GM19468 (cell line): Measurements from ENCODE around the gene DUOXA2.
"Not testable (repeated sequence)": the region's sequence is repeated elsewhere in the genome, so short reads cannot be mapped to it uniquely, and the experiment has no call there.

Experiments
- ATAC-seq: cut with Tn5 transposase; IDR thresholded peaks from one replicate; pipeline ENCODE4 v1.9.1; 2021; ENCODE audit warnings: mild to moderate bottlenecking, moderate library complexity, moderate number of reproducible peaks; ENCODE audit not compliant: unreplicated experiment; ENCODE audit errors: extremely low read depth

Gene DUOXA2

GRCh38 chr15:45133561-45133920, 19.4 kb downstream of the DUOXA2 start:
- ATAC-seq, result no peak

- no peak for ATAC-seq
Observed at GRCh38 chr15:45134046-45134445, 19.9 kb downstream of the DUOXA2 start.

- no peak for ATAC-seq
Observed at GRCh38 chr15:45134682-45135604, 20.8 kb downstream of the DUOXA2 start.

DNA sequence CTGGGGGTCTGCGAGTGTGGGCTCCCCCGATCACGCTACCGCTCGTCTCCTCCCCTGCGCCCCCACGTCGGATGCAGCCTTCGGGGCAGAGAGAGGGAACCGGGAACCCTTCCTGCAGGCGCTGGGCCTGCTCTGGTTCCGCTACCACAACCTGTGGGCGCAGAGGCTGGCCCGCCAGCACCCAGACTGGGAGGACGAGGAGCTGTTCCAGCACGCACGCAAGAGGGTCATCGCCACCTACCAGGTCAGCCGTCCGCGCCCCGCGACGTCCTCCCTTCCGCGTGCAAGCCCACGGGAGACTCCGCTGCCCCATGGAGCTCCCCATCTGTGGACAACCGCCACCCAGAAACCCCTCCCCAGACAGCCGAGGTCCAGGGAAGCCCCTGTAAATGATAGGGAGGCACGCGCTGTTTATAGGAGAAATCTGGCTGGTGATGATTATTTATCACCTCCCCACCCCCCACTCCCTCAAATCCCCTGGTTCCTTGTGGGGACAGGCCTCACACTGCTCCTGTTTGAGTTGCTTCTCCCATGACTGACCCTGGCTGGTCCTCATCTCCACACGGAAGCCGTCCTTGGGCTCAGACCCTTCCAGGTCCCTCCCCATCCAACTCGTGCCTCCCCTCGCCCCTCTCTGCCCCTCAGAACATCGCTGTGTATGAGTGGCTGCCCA, 21.7 kb downstream of the DUOXA2 start:
- ATAC-seq, result not testable (repeated sequence)

GRCh38 chr15:45136378-45136764, 22.2 kb downstream of the DUOXA2 start:
- ATAC-seq, result no peak

- ATAC-seq, result no peak
Observed at GRCh38 chr15:45137703-45138102, 23.6 kb downstream of the DUOXA2 start.

DNA sequence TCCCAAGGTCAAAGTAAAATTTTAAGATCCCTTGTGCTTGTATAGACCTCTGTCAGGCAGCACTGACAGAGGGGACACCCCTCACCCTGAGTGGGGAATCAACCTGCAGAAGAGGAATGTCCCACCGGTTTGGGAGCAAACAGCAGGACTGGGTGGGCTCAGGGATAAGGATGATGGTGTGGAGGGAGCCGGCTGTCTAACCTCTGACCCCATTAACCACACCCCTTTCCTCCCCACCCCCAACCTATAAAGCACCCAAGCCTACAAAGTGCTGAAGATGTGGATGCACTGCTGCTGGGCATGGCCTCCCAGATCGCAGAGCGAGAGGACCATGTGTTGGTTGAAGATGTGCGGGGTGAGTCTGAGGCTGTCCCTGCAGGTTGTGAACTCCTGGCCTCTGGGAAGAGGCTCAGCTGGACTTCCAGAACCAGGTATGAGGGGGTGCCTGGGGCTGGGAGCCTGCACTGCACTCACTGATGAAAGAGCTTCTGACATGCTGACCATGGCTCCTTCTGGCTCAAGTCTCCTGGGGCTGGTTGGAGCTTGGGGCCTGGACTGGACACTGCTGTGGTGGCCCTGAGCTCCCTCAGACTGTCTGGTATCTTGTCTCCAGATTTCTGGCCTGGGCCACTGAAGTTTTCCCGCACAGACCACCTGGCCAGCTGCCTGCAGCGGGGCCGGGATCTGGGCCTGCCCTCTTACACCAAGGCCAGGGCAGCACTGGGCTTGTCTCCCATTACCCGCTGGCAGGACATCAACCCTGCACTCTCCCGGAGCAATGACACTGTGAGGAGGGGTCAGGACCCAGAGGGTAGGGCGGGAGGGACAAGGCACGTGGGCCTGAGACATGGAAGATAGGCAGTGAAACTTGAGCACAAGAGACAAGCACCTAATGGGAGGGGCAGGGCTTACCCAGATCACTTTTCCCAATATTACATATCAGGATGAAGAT, 25.0 kb downstream of the DUOXA2 start:
- ATAC-seq, result no peak

GRCh38 chr15:45139770-45140169, 25.6 kb downstream of the DUOXA2 start:
- no peak for ATAC-seq

GRCh38 chr15:45140557-45141250, 26.6 kb downstream of the DUOXA2 start:
- ATAC-seq, result no peak

DNA sequence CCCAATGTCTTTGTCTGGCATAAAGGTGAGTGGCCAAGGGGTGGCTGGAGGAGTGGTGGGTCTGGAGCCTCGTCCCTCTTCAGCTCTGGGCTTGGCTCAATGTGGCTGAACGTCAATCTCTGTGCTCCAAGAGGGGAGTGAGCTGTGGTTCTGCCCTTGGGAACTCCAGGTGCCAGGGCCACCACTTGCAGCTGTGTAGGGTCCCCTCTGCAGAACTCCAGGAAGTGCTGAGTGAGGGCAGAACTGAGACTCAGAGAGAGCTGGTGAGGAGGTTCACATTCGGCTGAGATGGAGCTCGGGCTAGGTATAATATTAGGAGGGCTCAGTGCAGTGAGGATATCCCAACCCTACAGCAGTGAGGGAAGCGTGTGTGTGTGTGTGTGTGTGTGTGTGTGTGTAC, 27.3 kb downstream of the DUOXA2 start:
- no peak for ATAC-seq

DNA sequence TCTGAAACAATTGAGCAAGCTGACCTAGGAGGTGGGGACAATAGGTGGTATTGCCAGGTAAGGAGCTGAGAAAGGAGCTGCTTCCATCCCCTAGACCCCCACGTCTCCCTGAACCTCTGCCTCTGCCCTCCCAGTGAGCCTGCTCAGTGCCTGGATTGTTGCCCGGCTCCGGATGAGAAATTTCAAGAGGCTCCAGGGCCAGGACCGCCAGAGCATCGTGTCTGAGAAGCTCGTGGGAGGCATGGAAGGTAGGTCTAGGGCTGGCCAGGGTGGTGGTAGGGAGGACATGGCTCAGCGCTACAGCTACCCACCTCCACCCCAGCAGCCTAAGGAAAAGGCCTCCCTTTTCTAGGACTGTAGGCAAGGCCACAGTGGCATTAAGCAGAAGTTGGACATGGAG, 28.9 kb downstream of the DUOXA2 start:
- no peak for ATAC-seq

DNA sequence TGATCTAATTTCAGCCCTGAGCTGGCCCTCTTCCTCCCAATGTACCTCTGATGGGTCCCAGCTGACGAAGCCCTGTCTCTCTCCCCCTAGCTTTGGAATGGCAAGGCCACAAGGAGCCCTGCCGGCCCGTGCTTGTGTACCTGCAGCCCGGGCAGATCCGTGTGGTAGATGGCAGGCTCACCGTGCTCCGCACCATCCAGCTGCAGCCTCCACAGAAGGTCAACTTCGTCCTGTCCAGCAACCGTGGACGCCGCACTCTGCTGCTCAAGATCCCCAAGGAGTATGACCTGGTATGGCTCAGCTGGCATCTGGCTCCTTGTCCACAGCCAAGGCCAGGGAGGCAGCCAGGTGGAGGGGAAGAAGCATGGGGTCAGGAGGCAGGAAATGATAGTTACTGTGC, 29.8 kb downstream of the DUOXA2 start:
- no peak for ATAC-seq

- no peak for ATAC-seq
Observed at GRCh38 chr15:45144775-45145174, 30.6 kb downstream of the DUOXA2 start.

GRCh38 chr15:45146405-45146804, 32.3 kb downstream of the DUOXA2 start:
- ATAC-seq, result no peak

- no peak for ATAC-seq
Observed at GRCh38 chr15:45147606-45148005, 33.5 kb downstream of the DUOXA2 start.

DNA sequence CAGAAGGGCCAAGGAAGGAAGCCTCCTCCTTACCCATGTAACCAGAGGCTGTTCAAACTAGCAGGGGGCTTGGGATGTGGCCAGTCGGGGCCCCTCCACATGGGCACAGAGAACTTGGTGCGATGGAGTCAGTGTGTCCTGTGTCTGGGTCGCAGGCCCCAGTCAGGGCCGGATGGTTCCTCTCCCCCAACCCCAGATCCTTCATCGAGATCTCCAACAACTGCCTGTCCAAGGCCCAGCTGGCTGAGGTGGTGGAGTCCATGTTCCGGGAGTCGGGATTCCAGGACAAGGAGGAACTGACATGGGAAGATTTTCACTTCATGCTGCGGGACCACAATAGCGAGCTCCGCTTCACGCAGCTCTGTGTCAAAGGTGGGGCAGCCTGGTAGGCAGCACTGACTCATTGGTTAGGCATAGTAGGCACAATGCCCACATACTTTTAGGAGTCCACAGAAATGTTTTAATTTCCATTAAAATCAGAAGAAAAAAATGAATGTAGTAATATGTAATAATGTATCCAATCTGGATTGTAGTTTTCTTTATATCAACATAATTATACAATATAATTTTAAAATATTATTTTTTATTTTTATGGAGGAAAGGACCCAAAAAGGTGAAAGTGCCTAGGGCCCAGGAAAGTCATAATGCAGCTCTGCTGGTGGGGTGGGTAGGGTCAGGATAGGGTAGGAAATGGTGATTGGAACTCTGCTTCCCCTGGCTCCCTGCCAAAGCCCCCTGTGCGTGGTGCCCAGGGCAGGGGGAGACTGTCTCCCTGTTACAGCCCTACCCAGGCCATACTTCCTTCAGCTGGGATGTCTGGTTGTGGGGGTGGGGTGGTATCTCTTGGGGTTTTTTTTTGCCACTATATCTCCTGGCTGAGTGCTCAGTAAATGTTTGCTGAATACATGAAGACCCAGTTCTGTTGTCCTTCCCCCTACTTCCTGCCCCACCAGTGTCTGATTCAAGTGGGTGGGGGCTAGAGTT, 34.2 kb downstream of the DUOXA2 start:
- no peak for ATAC-seq

DNA sequence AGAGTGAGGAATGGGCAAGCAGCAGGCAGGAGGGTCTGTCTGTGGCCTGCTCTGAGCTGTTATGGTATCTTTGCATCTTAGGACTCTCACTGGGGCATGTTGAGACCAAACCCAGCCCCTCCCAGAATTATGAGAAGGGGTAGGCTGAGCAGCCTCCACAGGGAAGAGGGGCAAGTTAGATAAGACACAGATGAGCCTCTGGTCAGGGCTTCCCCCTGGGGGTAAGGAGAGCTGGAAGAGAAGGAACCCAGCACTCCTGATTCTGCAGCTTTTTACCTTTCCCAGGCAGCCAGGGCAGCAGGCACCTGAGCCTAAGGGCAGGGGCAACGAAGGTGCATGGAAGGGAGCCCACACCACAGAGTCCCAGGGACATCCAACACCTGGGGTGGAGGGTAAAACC, 34.9 kb downstream of the DUOXA2 start:
- ATAC-seq, result no peak

GRCh38 chr15:45150481-45150880, 36.4 kb downstream of the DUOXA2 start:
- ATAC-seq, result no peak

DNA sequence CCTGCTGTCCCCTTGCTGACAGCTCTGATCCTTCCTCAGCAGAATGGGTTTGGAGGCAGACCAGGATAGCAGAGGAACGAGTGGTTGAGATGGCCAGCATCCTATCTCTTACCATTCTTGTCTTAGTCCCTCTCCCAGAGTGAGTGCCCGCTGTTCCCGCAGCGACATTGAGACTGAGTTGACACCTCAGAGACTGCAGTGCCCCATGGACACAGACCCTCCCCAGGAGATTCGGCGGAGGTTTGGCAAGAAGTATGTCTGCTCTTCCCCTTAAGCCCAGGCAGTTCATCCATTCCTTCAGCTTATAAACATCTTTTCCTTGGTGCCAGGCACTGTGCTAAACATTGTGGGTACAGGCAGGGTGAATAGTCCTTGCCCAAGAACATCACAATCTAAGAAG, 36.9 kb downstream of the DUOXA2 start:
- no peak for ATAC-seq
